Uterus (tissue), 4 donors: Measurements from ENCODE around the gene DACT3. TPM values are rescaled to one million over a fixed set of nuclear protein-coding genes. Genes with fewer than 3 reads are reported as not detected.

Experiments used
- DNase-seq, 2 donors: peaks; one replicate each; pipeline ENCODE4 v3.0.0-alpha.2; 2019 to 2020
- H3K27ac ChIP-seq, 2 donors: fragments of 200-600 bp; sonication (generic); 1 replicate in 1 of 2; 2 replicates in 1 of 2; pipeline ENCODE4 v1.5.1; 2016 to 2018
- H3K27me3 ChIP-seq, 2 donors: fragments of 200-600 bp; sonication (generic); one replicate each; pipeline ENCODE4 v1.5.1; 2018 to 2019; ENCODE audit warnings: control low read depth in 1 of 2
- H3K36me3 ChIP-seq, 2 donors: fragments of 200-600 bp; sonication (generic); one replicate each; pipeline ENCODE4 v1.5.1; 2019; ENCODE audit warnings: control low read depth in 1 of 2
- H3K4me1 ChIP-seq, 2 donors: fragments of 200-600 bp; sonication (generic); one replicate each; pipeline ENCODE4 v1.5.1; 2018 to 2019; ENCODE audit warnings: control low read depth in 1 of 2
- H3K4me3 ChIP-seq, 2 donors: fragments of 200-600 bp; sonication (generic); 1 replicate in 1 of 2; 2 replicates in 1 of 2; pipeline ENCODE4 v1.5.1; 2018 to 2019; ENCODE audit warnings: mild to moderate bottlenecking in 1 of 2
- H3K9me3 ChIP-seq, 2 donors: fragments of 200-600 bp; sonication (generic); one replicate each; pipeline ENCODE4 v1.5.1; 2019; ENCODE audit warnings: control low read depth in 1 of 2
- POLR2A ChIP-seq, 2 donors: fragments of 450-650 bp; IDR thresholded peaks; one replicate each; pipeline ENCODE4 v1.6.1; 2016; ENCODE audit warnings: antibody characterized with exemption in 2 of 2, mild to moderate bottlenecking in 1 of 2, moderate library complexity in 1 of 2
- intact Hi-C: fragments of 100-400 bp; cut with DNase I; formaldehyde crosslinking; loops from one replicate; pipeline ENCODE4 v1.15.1; 2023; ENCODE audit warnings: low total_unique reads
- total RNA-seq, 4 donors: library from RNA; depleted of rRNA in 3 of 4; stranded (reverse); fragments of >200 nt in 3 of 4; gene quantifications; one replicate each; pipeline versions ENCODE4 v1.1.0 to v1.2.4, GENCODE V29; 2014 to 2023
- TF ChIP-seq, protein P1 (sequence below), 4 experiments: fragments of 200-600 bp in 2 of 4; fragments of 450-650 bp in 2 of 4; sonication (generic) in 2 of 4; IDR thresholded peaks; one replicate each; pipeline ENCODE4 v1.5.1; 2016 to 2019; ENCODE audit warnings: antibody characterized with exemption in 4 of 4, mild to moderate bottlenecking in 2 of 4, moderate library complexity in 1 of 4
- donor health status: DM: yes; HTN: yes; CAD: no.

Gene DACT3
- total RNA-seq, 4 donors from 2014 or later: 0.29 to 90.1 (median 30.3) TPM

DNA sequence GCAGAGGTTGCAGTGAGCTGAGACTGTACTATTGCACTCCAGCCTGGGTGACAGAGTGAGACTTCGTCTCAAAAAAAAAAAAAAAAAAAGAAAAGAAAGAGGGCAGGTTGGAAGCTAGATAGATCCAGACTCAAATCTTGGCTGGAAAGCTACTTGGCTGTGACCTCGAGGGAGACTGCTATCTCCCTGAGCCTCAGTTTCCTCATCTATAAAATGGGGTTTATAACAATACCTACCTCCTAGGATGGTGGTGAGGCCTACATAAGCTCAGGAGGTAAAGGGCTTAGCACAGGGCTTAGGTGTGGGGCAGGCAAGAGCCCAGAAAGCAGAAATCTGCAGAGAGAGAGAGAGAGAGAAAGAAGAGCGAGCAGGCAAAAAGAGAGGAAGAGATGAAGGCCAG is 24.2 kb upstream of the DACT3 start:
- intact Hi-C loops: no loop called here
- no peak for DNase-seq
- H3K4me1 ChIP-seq: no peaks in the 10 kb centered on the region
- H3K4me3 ChIP-seq: no peak overlapping the region
- H3K36me3 ChIP-seq: no peaks in the 10 kb centered on the region
- H3K27ac ChIP-seq: no peak overlapping the region
- H3K27me3 ChIP-seq: no peaks in the 10 kb centered on the region
- H3K9me3 ChIP-seq: no peaks in the 10 kb centered on the region
- TF ChIP-seq, protein P1, sequence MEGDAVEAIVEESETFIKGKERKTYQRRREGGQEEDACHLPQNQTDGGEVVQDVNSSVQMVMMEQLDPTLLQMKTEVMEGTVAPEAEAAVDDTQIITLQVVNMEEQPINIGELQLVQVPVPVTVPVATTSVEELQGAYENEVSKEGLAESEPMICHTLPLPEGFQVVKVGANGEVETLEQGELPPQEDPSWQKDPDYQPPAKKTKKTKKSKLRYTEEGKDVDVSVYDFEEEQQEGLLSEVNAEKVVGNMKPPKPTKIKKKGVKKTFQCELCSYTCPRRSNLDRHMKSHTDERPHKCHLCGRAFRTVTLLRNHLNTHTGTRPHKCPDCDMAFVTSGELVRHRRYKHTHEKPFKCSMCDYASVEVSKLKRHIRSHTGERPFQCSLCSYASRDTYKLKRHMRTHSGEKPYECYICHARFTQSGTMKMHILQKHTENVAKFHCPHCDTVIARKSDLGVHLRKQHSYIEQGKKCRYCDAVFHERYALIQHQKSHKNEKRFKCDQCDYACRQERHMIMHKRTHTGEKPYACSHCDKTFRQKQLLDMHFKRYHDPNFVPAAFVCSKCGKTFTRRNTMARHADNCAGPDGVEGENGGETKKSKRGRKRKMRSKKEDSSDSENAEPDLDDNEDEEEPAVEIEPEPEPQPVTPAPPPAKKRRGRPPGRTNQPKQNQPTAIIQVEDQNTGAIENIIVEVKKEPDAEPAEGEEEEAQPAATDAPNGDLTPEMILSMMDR (IDR thresholded peaks at IDR 0.05): no peak
- no peak for TF ChIP-seq POLR2A (IDR thresholded peaks at IDR 0.05)

DNA sequence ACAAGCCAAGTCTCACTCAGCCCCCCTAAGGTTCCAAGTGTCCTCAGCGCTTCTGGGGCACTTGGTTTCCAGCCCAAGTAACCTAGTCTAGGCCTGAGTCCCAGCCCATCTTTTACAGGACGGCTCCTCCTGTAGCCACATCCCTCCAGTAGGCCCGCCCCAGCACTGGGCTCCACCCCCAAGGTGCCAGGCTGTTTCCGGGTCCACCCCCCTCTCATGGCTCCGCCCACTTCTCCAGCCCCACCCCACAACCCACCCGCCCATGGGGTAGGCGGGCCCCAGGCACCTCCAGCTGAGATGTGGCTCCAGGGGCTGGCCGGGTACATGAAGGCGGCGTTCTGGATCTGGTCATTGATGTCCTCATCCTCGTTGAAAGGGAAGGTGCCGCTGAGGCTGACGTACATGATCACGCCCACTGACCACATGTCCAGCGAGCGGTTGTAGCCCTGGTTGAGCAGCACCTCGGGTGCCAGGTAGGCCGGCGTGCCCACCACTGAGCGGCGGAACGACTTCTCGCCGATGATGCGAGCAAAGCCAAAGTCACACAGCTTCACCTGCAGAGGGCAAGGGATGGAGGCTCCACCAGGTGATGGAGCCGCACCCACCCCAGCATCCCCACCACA is 17.2 kb upstream of the DACT3 start:
- no peaks in the 10 kb centered on the region for H3K4me1 ChIP-seq
- intact Hi-C loops: no loop called here
- no peaks in the 10 kb centered on the region for H3K9me3 ChIP-seq
- H3K27ac ChIP-seq: no peak overlapping the region
- TF ChIP-seq, protein P1 (IDR thresholded peaks at IDR 0.05): no peak
- TF ChIP-seq POLR2A (IDR thresholded peaks at IDR 0.05): no peak
- no peak overlapping the region for H3K4me3 ChIP-seq
- no peaks in the 10 kb centered on the region for H3K36me3 ChIP-seq
- no peak for DNase-seq
- no peaks in the 10 kb centered on the region for H3K27me3 ChIP-seq

DNA sequence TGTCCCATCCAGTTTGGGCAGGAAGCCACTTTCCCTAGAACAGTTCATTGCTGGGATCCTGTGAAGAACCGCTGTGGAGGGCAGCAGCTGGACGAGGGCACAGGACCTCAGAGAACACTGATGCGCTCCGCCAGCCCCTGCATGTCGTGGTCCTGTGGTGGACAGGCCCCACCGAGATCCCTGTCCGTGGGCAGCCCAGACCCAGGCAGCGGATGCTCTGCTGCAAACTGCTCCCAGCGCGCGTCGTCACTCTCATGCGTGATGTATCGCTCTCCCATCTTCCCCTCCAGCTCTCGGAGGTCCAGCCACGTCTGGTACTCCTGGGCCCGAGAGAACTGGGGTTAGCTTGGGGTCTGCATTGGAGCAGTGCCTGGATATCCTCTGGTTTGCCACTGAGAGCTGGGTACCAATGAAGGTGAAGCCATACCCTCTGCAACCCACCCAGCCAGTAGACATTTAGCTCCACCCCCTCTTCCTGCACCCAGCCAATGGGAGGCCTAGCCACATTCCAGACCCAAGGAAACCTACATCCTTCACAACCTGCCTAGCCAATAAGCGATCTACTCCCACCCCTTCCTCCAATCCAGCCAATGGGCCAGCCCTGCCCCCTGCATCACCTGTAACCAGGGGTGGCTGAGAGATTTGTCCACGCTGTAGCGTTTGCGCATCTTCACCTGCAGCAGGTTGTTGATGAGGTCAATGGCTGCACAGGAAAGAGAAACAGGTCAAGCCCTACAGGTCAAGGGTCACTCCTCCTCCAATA is 13.6 kb upstream of the DACT3 start:
- no peak for DNase-seq
- H3K36me3 ChIP-seq: no peaks in the 10 kb centered on the region
- no peak for TF ChIP-seq POLR2A (IDR thresholded peaks at IDR 0.05)
- TF ChIP-seq, protein P1 (IDR thresholded peaks at IDR 0.05): no peak

DNA sequence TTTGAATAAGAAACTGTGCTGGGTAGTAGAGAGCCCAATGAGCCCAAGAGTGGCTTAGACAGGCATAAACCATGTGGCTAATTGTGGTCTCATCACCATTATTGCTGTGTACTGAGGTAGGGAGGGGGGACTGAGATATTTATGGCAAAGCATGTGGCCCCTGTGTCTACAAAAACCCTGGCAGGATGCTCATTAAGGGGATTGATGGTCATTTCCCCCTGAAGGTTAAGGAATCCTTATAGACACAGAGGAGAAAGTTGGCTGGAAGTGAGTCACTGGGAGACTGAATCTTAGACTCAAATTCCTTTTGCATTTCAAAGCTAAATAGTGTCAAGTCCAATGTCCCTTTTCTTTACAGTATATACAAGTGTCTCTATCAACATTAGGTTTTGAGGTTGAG is 9.8 kb upstream of the DACT3 start:
- Histone ChIP-seq H3K36me3 (no peaks in the 10 kb centered on the region), H3K9me3 (no peaks in the 10 kb centered on the region), H3K4me3 (no peak overlapping the region), H3K4me1 (no peaks in the 10 kb centered on the region), H3K27me3 (no peaks in the 10 kb centered on the region), H3K27ac (no peak overlapping the region)
- no peak for DNase-seq
- intact Hi-C loops: no loop called here
- no peak for TF ChIP-seq POLR2A (IDR thresholded peaks at IDR 0.05)
- TF ChIP-seq, protein P1 (IDR thresholded peaks at IDR 0.05): no peak

More for the DNA sequence above, 13.6 kb upstream of the DACT3 start:
- no peaks in the 10 kb centered on the region for H3K4me1 ChIP-seq
- H3K27ac ChIP-seq: no peak overlapping the region
- H3K27me3 ChIP-seq: no peaks in the 10 kb centered on the region
- intact Hi-C loops: no loop called here
- H3K4me3 ChIP-seq: no peak overlapping the region
- H3K9me3 ChIP-seq: no peaks in the 10 kb centered on the region

DNA sequence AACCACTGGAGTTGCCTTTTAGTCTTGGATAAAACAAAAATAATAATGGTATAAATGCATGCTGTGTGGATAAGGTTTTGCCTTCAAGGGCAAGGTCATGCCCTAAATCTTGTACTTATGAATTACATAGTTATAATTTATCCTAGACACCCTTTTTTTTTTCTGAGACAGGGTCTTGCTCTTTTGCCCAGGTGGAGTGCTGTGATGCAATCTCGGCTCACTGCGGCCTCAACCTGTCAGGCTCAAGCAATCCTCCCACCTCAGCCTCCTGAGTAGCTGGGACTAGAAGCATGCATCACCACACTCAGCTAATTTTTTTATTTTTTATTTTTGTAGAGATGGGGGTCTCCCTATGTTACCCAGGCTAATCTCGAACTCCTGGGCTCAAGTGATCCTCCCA is 7.7 kb upstream of the DACT3 start:
- intact Hi-C loops: loop anchor here (5.0 kb wide), 1 partner anchor 46 kb away; no protein-coding TSS in a partner anchor

More for the DNA sequence above, 7.7 kb upstream of the DACT3 start:
- Histone ChIP-seq H3K27me3 (no peaks in the 10 kb centered on the region), H3K4me3 (no peak overlapping the region), H3K4me1 (no peaks in the 10 kb centered on the region), H3K27ac (no peak overlapping the region), H3K36me3 (no peaks in the 10 kb centered on the region), H3K9me3 (no peaks in the 10 kb centered on the region)
- TF ChIP-seq, protein P1 (IDR thresholded peaks at IDR 0.05): no peak
- TF ChIP-seq POLR2A (IDR thresholded peaks at IDR 0.05): no peak
- DNase-seq: no peak
